Measurements from ENCODE around the gene CEP83. TPM values are rescaled to one million over a fixed set of nuclear protein-coding genes. Genes with fewer than 3 reads are reported as not detected.
"Not testable (repeated sequence)": the region's sequence is repeated elsewhere in the genome, so short reads cannot be mapped to it uniquely, and the experiment has no call there.

The CEP83 gene, protein sequence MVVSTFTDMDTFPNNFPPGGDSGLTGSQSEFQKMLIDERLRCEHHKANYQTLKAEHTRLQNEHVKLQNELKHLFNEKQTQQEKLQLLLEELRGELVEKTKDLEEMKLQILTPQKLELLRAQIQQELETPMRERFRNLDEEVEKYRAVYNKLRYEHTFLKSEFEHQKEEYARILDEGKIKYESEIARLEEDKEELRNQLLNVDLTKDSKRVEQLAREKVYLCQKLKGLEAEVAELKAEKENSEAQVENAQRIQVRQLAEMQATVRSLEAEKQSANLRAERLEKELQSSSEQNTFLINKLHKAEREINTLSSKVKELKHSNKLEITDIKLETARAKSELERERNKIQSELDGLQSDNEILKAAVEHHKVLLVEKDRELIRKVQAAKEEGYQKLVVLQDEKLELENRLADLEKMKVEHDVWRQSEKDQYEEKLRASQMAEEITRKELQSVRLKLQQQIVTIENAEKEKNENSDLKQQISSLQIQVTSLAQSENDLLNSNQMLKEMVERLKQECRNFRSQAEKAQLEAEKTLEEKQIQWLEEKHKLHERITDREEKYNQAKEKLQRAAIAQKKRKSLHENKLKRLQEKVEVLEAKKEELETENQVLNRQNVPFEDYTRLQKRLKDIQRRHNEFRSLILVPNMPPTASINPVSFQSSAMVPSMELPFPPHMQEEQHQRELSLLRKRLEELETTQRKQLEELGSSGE
- total RNA-seq, result 3.4 and 4.7 TPM in 2 replicates

DNA sequence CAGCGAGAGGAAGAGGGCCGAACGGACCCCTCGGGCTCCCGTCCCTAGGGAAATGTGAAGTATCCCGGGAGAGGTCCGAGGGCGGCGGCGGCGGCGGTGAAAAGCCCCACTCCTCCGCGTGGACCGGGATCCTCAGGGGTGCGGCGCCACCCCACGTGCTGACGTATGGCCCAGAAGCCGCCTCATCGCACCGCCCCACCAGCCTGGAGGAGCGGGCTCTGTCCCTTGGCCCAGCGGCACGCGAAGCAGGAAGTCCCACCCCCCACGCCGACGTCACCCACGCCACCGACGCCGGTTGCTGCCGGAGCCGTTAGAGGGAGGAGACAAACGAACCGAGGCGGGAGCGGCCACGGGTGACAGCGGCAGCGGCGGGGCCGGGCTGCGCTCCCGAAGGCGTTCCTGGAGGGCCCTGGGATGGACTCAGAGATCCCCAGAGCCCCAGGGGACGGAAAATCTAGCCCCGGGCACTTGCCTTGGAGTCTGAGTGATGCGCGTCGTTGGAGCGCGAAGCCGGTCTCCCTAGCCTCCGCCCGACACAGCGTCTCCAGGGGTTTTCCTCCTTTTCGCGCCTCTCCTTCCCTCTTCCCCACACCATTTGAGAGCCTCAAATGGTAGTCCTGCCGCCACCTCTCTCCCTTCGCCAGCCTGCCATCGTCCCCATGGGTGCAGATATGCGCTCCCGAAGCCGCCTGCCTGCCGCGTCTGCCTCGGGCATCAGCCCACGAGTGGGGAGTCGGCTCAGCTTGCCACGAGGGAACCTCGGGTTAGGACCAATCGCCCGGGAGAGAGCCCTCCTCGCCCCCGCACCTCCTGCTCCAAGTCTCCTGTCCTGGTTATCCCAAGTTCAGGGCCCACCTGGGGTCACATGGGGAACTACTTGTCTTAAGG, at the start of gene CEP83:
Gene CEP83 (minus strand): TSS at position 140 of the 888 bp plus-strand sequence. CDS start 47,377 bp downstream, outside the sequence.
- peak; percentile 74 to 95 for DNase-seq (ENCODE audit: low read depth in 2 of 2)

DNA sequence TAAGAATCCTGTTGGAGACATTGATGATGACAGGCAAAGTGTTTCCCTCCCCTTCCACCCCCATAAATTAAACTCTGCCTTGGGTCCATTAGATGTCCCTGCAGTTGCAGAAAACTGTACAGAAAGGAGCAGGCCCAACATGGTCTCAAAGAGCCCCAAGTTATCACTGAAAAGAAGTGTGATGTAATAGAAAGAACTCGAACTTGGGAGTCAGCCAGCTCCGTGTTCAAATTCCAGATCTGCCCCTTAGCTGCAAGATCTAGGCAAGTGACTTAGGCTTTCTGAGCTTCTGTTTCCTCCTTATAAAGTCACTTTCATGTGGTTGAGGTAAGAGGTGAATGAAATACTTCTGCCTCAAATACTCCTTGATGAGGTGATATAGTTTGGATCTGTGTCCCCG, 49.6 kb upstream of the CEP83 start:
- DNase-seq (ENCODE audit: low read depth in 2 of 2), result no peak

DNA sequence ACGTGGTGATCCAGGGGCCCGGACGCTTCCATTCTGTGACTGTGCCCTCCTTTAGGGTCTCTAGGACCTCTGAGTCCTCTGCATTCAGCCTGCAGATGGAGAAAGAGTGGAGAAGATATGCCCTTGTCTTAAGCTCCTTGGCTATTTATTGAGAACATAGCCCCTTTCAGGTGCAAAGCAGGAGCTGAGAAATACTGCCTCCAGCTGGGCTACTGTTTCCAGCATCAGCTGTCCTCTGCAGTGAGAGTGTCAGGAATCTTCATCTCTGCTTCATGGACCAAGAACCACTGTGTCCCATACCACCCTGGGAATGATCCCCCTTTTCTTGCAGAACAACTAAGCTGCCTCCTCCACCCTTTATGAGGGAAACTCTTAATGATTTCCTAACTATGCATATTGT, 47.8 kb upstream of the CEP83 start:
- DNase-seq (ENCODE audit: low read depth in 2 of 2), result no peak

DNA sequence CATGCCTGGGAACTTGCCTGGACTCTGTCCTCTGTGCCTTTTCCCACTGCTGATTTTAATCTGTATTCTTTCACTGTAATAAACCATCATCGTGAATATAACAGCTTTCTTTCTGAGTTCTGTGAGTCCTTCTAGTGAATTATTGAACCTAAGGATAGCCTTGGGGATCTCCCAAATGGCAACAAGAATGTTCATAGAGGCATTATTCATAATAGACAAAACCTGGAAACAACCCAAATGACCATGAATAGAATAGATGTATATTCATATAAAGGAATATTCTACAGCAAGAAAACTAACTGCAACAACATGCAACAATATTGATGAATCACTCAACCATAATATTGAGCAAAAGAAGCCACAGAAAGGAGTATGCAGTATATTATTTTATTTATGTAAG, 44.7 kb upstream of the CEP83 start:
- DNase-seq (ENCODE audit: low read depth in 2 of 2), result no peak

DNA sequence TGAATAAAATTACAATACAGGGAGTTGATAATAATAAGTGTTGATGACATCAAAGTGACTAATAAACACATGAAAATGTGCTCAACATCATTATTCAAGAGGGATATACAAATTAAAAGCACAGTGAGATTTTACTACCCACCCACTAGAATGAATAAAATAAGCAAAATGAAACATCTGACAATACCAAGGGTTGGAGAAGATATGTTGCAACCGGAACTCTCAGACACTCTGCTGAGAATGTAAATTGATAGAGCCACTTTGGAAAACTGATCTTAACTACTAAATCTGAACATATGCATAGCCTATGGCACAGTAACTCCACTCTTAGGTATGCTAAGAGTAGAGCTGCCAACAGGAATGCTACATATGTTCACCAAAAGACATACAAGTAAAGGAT, 44.0 kb upstream of the CEP83 start:
- no peak for DNase-seq (ENCODE audit: low read depth in 2 of 2)

DNA sequence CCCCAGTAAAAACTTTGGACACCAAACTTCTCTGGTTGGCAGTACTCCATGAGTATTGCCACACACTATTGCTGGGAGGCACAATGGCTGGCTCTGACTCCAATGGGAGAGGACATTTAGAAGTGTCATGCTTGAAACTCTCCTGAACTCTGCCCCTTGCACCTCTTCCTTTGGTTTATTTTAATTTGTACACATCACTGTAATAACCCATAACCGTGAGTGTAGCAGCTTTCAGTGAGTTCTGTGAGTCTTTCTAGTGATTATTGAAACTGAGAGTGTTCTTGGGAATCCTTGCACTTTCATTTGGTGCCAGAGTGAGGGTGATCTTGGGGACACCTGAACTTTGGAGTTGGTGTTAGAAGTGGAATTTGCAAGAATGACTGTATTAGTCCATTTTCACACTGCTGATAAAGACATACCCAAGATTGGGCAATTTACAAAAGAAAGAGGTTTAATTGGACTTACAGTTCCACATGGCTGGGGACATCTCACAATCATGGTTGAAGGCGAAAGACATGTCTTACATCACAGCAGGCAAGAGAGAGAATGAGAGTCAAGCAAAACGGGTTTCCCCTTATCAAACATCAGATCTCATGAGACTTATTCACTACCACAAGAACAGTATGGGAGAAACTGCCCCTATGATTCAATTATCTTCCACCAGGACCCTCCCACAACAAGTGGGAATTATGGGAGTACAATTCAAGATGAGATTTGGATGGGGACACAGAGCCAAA, 41.3 kb upstream of the CEP83 start:
- DNase-seq (ENCODE audit: low read depth in 2 of 2), result no peak

DNA sequence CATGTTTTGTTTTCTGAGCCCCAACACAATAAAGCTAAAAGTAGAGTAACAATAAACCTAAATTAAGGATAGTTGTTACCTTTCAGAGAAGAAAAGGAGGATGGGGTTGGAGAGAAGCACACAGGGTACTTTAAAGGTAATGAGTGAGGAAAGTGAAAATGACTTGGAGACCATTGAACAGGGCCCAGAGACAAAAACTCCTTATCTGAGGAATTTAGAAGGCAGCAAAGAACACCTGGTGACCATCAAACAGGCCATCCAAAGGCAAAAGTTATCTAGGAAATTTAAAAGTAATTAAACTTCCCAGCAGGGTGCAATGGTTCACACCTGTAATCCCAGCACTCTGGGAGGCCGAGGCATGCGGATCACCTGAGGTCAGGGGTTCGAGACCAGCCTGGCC, 39.0 kb upstream of the CEP83 start:
- no peak for DNase-seq (ENCODE audit: low read depth in 2 of 2)

DNA sequence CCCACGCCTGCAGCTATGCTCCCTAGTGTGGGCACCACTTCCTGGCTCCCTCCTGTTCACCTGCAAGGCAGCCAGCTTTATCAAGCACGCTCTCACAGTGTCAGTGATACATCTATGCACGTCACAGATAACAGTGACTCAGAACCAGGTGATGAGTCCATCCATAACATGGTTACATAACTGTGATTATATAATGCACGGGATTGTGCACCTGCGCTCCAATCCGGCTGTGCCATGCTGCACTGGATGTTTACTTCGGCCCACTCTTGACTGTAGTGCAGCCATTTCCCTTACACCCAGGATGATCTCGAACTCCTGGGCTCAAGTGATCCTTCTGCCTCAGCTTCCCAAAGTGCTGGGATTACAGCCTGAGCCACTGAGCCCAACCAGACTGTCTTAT, 38.4 kb upstream of the CEP83 start:
- no peak for DNase-seq (ENCODE audit: low read depth in 2 of 2)

DNA sequence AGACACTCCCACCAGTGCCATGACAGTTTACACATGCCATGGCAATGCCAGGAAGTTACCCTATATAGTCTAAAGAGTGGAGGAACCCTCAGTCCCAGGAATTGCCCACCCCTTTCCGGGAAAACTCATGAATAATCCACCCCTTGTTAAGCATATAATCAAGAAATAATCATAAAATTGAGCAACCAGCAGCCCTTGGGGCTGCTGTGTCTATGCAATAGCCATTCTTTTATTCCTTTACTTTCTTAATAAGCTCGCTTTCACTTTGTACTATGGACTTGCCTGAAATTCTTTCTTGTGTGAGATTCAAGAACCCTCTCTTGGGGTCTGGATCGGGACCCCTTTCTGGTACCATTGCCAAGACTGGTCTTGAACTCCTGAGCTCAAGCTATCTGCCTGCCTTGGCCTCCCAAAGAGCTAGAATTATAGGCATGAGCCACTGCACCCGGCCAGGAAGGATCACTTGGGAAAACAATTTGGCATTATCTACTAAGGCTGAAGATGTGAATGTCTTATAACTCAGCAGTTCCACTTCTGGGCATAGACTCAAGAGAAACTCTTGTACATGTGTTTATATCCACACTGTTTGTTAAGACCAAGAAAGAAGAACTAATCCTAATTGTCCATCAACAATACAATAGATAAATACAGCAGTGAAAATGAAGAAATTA, 35.9 kb upstream of the CEP83 start:
- no peak for DNase-seq (ENCODE audit: low read depth in 2 of 2)

DNA sequence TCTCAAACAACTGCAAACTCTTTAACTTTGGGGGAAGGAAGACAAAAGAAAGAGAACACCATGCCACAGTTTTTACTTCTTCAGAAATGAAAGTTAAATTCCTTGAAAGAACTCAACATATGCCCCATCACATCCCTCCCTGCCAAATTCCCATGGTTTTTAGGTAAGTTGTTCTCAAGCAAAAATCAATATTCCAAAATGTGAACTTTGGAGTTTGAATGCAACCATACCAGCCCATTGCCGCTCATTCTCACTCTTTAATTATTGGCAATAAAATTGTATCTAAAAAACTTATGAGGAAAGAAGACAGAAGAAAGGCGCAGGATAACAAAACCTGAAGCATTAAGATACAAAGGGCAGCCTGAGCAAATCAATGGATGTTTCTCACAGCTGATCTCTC, 31.8 kb upstream of the CEP83 start:
- DNase-seq (ENCODE audit: low read depth in 2 of 2), result no peak

DNA sequence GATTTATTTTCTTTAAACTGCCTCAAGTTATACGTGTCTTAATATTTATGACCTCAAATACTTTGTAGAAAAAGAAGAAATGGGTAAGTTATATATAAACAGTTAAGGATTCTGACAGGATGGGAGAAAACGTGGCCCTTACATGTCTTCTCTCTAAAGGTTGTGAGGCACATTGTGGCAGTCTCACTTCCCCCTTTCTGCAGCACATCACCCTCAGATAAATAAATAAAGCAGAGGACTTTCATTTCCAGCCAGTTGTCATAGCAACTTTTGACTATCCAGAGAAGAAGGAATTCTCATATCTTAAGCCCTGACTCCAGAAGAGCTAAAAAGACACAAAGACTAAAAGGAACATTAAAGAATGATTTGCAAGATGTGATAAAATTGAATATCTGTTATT, 28.8 kb upstream of the CEP83 start:
- DNase-seq (ENCODE audit: low read depth in 2 of 2), result no peak

DNA sequence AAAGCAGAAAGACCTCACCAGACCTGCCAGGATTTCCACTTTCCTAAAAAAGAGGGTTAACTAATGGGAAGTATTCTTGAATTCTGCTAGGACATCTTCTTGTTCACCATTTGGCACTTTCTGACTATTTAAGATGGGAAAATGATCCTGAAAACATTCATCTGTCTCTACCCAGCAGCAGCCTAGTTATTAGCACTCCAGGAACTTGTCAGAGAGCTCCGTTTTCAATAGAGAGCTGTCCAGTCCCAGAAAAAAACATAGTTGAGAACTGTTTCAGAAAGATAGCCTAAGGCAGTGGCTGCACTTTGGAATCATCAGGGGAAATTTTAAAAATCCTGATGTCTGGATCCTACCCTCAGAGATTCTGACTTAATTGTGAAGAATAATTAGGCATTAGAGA, 22.1 kb upstream of the CEP83 start:
- no peak for DNase-seq (ENCODE audit: low read depth in 2 of 2)

DNA sequence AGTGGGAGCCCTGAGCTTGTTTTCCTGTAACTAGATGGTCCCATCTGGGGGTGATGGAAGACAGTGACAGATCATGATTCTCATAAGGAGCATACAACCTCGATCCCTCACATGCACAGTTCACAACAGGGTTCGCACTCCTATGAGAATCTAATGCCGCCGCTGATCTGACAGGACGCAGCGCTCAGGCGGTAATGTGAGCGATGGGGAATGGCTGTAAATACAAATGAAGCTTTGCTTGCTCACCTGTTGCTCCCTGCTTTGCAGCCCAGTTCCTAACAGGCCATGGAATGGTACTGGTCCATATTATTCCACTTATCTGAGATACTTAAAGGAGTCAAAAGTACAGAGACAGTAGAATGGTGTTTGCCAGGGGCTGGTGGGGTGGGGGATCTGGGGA, 9.9 kb upstream of the CEP83 start:
- DNase-seq (ENCODE audit: low read depth in 2 of 2), result no peak

DNA sequence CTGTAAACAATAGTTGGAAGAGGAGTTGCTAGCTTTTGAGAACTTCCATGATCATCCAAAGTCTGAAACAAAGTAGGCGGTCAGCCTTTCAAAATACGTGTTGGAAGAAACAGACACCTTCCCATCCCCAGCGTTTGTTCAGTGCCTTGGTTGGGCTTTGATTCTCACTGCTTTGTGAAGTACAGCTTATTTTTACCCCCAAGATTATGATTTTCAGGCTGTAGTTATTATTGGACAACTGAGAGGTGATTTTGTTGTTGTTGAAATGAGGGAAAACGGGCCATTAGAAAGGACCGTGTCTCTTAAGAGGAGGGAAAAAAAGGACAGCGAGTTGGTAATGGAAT, 921 bp upstream of the CEP83 start:
- no peak for DNase-seq (ENCODE audit: low read depth in 2 of 2)

DNA sequence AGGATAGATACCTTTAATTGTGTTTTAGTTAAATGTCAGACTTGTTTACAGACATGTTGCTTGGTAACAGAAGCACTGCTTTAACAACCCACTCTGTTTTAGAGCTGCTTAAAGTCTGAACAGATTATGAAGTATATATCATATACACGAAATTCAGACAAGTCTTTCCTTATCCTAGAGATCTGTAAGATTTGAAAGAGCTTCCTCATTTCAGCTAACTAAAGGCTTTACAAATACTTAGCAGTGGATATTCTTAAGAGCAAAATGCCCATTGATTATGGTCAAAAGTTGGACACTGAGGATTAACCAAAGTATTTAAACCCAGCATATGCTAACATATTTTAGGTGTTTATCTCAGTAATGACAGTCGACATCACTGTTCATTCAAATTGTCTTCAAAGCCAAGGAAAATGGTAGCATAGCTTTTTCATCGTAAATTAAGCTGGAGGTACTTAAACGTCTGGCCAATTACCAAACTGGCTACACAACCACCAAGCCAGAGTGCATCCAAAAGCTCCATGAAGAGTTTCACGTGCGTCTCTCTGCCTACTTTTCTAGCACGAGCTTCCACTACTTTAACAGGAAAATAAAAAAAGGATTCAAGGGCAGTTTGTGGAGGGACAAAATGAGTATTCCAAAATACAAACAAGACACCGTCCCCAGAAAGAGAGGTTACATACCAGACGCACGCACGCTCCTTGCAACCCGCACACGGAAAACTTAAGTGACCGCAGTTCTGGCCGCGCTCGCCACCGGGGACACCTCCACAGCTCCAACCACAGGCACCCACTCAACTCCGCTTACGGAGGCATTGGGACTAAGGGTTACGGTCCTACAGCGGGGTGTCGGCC, 565 bp downstream of the CEP83 start:
- DNase-seq (ENCODE audit: low read depth in 2 of 2), result peak; percentile 25 to 34

DNA sequence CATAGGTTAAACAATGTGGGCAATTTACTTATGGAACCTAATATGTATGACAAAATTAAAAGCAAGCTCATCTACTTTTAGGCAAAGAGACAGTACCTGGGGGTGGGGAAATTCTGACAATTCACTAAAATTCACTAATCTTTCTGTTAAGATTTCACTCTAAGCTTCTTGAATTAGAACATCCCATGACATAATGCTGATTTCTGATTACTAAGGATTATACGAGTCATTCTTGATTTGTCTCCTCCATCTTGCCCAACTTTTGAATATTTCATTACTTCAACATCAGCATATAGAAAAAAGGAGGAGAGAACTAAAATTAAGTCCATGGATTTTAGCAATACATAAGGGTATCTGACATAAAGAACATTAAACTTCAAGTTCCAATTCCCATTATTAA, 2.4 kb downstream of the CEP83 start:
- DNase-seq (ENCODE audit: low read depth in 2 of 2), result no peak

DNA sequence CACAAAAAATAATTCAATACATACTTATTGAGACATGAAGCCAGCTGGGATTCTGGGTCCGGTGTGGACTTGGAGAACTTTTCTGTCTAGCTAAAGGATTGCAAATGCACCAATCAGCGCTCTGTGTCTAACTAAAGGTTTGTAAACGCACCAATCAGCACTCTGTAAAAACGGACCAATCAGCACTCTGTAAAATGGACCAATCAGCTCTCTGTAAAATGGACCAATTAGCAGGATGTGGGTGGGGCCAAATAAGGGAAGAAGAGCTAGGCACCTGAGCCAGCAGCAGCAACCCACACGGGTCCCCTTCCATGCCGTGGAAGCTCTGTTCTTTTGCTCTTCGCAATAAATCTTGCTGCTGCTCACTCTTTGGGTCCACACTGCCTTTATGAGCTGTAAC, 5.3 kb downstream of the CEP83 start:
- not testable (repeated sequence) for DNase-seq (ENCODE audit: low read depth in 2 of 2)

DNA sequence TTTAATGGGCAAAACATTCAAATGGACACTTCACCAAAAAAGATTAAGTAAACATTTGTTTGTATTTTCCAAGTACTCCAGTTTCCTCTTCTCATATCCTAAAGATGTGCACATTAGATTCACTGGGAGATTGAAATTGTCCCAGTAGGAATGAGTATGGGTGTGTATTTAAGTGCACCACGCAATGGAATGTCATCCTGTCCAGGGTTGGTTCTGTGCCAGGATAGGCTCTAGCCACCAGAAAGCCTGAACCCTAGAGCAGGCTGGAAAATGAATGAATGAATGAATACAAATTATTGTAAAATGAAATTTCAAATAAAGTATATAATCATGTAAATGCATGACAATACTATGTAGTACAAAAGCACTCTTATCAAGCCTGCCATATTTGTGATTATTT, 14.0 kb downstream of the CEP83 start:
- peak; percentile 17 to 24 for DNase-seq (ENCODE audit: low read depth in 2 of 2)

DNA sequence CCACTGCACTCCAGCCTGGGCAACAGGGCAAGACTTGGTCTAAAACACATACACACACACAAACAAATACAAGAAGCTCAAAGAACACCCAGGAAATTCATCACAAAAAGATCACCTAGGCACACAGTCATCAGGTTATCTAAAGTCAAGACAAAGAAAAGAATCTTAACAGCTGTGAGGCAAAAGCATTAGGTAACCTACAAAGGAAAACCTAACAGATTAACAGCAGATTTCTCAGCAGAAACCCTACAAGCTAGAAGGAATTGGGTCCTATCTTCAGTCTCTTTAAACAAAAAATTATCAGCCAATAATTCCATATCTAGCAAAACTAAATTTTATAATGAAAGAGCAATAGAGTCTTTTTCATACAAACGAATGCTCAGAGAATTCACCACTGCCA, 22.4 kb downstream of the CEP83 start:
- no peak for DNase-seq (ENCODE audit: low read depth in 2 of 2)

DNA sequence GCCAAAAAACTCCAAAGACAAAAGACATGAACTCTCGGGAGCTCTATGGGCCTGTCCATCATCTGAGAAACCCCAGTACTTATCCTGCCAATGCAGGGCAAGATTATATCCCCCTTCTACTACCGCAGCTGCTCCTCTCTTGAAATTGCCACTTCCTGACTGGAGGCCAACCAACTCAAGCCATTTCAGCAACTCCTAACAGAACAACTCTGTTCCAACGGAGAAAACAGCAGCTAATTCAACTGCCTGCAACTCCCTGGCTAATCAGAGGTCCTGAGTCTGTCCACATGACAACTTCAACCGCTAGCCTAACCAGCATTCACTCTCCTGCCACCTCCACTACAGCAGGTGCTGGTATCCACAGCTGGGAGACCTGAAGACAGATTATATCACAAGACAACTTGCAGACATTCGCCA, 24.1 kb downstream of the CEP83 start:
- no peak for DNase-seq (ENCODE audit: low read depth in 2 of 2)

Measured in dermis microvascular lymphatic vessel endothelial cell (primary cell).